GM19468 (cell line): Measurements from ENCODE around the gene SPDEF.

ENCODE experiments used
- ATAC-seq: cut with Tn5 transposase; IDR thresholded peaks from one replicate; pipeline ENCODE4 v1.9.1; 2021; ENCODE audit warnings: mild to moderate bottlenecking, moderate library complexity, moderate number of reproducible peaks; ENCODE audit not compliant: unreplicated experiment; ENCODE audit errors: extremely low read depth

The SPDEF gene

GRCh38 chr6:34517966-34518365 is 38.2 kb downstream of the SPDEF start:
- ATAC-seq: no peak

DNA sequence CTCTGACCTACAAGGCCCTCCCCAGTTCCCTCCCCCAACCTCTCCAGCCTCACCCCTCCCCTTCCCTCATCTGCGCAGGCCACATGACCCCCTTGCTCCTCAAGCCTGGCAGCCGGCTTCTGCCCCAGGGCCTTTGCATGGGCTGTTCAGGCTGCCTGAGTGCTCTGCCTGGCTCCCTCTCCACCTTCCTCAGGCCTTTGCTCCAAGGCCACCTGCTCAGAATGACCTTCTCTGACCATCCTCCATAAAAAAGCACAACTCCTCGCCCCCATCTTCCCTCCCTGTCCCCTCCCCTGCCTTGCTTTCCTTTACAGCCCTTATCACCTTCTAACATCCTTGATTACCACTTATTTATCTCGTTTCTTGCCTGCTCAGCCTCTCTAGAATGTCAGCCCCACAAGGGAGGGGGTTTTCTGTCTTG is 38.7 kb downstream of the SPDEF start:
- no peak for ATAC-seq

DNA sequence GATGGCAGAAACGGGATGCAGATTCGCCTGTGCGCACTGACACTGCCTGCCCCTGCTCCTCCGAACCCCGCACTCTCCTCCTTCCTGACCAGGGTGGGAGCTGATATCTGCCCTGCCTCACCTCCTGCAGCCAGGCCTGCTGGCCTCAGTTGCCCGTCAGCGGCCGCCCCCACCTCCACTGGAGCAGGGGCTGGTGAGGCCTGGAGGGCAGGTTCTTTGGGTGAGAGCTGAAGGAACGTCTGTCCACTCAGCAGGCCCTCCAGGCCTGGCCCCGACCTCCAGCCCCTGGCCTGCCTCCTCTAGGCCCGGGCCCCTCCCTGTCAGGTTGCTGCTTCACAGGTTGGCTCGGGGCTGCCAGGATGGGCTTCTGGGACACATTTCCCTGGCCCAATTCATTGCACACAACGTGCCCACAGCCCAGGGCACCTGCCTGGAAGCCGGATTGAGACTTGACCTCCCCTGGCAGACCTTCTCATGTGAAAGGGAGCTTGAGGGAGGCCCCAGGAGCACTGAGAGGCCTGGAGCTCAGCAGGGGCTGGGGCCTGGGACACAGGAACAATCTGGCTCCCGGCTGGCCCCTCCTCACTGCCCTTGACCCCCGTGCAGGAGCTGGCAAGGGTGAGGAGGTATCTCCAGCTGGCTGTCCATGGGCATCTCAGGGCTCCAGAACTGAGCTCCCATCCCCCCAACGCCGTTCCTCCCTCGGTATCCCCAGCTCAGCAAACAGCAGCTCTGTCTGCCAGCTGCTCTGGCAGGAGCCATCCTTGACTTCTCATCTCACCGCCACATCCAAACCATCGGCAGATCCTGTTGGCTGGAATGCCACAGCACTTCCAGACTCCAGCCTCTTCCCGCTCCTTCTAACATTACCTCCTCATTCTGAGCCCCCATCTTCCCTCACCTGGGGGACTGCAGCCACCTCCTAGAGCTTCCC is 39.5 kb downstream of the SPDEF start:
- no peak for ATAC-seq

DNA sequence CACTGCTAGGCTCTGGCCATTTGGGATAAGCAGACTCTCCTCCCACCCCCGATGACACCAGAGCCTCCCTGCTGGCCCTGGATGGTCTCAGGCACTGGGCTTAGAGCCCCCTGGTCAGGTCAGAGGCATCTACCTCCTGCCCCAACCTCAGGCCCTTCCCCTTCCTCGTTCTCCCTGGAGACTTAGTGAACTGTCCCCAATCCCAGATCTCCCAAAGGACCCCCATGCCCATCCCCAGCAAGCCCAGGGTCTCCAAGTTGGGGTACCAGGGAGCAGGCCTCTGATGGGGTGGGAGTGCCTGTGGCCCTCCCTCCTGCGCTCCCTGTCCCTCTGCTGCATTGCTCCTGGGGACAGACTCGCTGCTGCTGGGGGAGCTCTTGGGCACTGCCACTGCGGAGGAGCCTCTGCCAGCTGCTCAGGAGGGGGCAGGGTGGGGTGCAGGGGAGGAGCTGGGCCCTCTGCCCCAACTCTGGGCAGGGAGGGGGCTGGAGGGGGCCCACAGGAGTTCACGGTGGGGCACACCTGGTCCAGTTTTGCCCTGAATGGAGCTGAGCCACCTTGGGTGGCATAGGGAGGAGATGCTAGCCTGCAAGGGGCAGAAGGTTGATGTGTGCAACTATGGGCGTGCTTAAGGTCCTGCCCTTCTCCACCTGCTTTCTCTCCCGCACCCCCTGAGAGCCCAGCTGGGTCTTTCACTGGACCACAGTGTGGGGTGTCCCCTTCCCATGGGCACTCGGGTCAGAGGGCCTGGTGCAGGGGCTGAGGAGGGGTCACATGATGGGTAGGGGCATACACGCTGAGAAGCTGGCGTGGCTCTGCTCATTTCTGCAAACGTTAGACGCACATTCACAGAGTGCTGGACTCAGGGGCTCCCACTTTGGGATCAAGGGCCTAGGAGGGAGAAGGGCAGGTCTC is 40.4 kb downstream of the SPDEF start:
- ATAC-seq: no peak

- ATAC-seq: no peak
These were observed 41.3 kb downstream of the SPDEF start for GRCh38 chr6:34514593-34515472.

DNA sequence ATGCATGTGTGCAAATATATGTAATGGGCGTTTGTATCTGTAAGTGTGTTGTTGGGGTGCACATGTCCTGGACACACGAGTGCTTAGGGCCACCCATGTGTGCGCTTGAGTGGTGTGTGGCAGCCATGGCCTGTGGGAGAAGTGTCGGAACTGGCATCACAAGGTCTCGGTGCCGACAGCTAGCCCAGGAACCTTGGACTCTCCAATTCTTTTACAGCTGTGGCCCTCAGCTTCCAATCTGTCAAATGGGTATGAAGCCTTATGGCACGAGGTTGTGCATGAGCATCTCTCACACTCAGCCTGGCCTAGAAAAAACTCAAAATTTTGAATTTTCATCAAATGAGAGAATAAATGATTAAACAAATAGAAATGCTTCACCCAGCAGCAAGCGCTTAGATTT is 42.0 kb downstream of the SPDEF start:
- ATAC-seq: no peak

- no peak for ATAC-seq
These were observed 42.5 kb downstream of the SPDEF start for GRCh38 chr6:34513646-34514045.

- ATAC-seq: no peak
These were observed 43.4 kb downstream of the SPDEF start for GRCh38 chr6:34512738-34513115.

GRCh38 chr6:34511915-34512737 is 44.0 kb downstream of the SPDEF start:
- no peak for ATAC-seq

DNA sequence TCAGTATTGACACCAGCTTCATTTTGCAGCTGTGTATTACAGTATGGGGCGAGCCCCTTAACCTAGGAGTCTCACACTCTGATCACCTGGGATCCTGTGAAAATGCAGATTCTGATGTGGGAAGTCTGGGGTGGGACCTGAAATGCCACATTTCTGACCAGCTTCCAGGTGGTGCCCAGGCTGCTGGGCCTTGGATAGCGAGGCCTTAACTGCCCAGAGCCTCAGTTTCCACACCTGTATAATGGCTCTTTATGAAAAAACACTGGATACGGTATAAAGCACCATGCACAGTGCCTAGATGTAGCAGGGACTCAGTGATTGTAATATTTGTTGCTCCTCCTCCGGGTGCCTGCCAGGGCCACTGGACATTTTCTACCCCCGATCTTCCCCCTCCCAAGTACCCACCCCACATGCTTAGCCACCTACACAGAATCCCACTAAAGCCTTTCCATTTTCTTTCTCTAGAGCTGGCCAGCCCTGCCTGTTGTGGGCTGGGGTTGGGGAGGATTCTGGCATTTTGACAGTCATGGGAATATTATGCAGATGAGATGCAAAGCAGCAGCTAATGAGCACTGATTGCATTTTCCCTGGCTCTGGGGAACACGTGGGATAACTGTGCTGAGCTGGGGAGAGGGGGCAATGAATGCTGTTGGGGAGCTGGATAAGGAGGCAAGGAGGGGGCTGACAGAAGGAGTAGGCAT is 44.8 kb downstream of the SPDEF start:
- no peak for ATAC-seq

DNA sequence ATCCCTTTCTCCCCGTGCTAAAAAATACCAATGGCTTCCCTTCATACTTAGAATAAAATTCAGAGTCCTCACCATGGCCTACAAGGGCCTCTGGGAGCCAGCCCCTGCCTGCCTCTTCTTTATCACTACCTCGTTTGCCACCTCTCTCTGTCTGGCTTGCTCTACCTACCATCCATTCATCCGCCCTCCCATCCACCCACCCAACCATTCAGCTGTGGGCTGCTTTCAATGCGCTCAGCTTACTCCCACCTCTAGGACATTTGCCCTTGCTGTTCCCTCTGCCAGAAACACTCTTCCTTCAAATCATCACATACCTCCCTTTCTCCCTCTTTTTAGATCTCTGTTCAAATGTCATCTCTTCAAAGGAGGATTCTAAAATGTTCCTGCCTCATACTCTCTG is 45.8 kb downstream of the SPDEF start:
- ATAC-seq: no peak

GRCh38 chr6:34509782-34510181 is 46.3 kb downstream of the SPDEF start:
- no peak for ATAC-seq

DNA sequence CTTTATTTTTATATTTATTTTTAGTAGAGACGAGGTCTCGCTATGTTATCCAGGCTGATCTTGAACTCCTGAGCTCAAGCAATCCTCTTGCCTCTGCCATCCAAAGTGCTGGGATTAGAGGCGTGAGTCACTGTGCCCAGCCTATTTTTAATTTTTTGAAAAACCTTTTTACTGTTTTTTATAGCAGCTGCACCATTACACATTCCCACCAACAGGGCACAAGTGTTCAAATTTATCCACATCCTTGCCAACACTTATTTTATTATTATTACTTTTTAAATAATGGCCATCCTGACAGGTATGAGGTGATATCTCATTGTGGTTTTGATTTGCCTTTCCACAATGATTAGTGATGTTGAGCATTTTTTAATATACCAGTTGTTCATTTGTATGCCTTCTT is 47.7 kb downstream of the SPDEF start:
- ATAC-seq: no peak

DNA sequence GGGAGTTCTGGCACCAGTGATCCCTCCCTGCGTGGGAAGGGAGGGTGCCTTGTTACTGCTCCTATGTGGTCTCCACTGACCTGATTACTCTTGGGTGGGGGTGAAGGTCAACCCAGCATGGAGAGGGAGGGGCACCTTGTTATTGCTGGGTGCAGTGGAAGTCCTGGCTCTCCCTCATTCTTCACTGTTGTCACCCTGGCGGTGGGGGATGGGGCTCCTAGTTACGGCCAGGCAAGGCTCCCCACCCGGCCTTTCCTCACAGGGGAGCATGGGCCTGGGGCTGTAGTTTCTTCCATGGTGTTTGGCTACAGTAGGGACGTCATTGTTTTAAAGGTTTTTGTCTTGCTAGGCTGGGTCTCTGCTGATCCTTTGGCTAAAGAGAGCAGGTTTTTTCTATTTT is 49.4 kb downstream of the SPDEF start:
- ATAC-seq: no peak

- no peak for ATAC-seq
These were observed 58.7 kb downstream of the SPDEF start for GRCh38 chr6:34497411-34497810.

DNA sequence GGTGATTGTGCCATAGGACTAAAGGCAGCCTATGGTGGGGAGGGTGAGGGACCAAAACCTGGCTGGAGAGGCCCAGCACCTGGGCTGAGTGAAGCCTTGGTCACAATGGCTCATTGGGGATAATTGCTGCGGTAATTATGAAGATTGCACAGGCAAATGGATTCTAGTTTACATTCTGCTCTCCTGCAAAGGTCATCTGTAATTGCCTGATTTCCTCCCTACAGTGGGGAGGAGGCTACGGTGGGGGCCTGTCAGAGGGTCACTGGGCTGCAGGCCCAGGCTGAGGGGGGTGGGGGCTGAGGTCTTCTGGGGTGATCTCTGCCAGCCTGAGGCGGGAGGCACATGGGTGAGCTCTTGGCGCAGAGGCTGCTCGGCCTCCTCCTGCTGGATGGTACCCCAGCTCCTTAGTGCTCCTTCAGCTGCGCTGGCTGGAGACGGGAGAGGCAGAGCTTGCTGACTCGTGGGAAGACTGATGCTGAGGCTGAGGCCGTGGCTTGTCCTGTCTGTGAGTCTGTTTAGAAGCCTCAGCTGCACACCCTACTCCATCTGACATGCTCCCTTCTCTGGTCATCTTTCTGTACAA is 59.9 kb downstream of the SPDEF start:
- no peak for ATAC-seq

- no peak for ATAC-seq
These were observed 61.2 kb downstream of the SPDEF start for GRCh38 chr6:34494973-34495372.

DNA sequence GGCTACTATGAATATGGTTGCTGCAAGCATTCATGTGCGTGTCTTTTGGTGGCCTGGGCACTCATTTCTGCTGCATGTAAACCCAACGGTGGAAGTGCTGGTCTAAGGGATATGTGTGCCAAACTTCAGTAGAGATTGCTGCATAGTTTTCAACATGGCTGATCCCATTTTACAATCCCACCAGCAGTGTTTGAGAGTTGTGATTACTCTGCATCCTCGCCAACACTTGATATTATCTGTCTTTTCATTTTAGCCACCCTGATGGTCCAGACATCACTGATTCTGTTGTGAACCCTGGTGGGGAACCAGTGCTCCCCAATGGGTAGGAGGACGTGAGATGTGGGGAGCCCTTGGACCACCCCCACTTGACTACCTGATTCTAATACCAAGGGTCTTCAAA is 62.8 kb downstream of the SPDEF start:
- ATAC-seq: no peak

GRCh38 chr6:34491091-34491430 is 65.1 kb downstream of the SPDEF start:
- ATAC-seq: no peak
